Uterus (tissue), 2 donors: Measurements from ENCODE around the gene AGGF1.

ENCODE experiments used
- POLR2A ChIP-seq, 2 donors: fragments of 450-650 bp; IDR thresholded peaks; one replicate each; pipeline ENCODE4 v1.6.1; 2016; ENCODE audit warnings: antibody characterized with exemption in 2 of 2, mild to moderate bottlenecking in 1 of 2, moderate library complexity in 1 of 2
- TF ChIP-seq, protein P1 (sequence below), 4 experiments: fragments of 200-600 bp in 2 of 4; fragments of 450-650 bp in 2 of 4; sonication (generic) in 2 of 4; IDR thresholded peaks; one replicate each; pipeline ENCODE4 v1.5.1; 2016 to 2019; ENCODE audit warnings: antibody characterized with exemption in 4 of 4, mild to moderate bottlenecking in 2 of 4, moderate library complexity in 1 of 4

DNA sequence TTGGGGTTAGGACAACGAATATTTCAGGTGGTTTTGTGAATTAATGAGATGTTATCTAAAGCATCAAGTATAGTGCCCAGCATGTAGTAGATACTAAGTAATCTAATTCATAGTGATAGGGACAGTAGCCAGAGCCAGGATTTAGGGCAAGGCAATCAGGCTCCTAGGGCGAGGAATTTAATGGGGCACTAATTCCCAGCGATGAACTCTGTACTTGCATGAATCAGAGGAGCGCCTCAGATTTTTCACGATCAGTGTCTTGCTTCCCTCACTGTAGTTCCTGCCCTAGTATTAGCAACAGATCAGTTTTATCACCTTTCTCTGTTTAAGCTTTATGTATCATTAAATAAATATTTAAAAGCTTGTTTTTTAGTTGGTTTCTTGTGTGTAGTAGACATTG lies 3.1 kb downstream of the AGGF1 start:
- TF ChIP-seq, protein P1, sequence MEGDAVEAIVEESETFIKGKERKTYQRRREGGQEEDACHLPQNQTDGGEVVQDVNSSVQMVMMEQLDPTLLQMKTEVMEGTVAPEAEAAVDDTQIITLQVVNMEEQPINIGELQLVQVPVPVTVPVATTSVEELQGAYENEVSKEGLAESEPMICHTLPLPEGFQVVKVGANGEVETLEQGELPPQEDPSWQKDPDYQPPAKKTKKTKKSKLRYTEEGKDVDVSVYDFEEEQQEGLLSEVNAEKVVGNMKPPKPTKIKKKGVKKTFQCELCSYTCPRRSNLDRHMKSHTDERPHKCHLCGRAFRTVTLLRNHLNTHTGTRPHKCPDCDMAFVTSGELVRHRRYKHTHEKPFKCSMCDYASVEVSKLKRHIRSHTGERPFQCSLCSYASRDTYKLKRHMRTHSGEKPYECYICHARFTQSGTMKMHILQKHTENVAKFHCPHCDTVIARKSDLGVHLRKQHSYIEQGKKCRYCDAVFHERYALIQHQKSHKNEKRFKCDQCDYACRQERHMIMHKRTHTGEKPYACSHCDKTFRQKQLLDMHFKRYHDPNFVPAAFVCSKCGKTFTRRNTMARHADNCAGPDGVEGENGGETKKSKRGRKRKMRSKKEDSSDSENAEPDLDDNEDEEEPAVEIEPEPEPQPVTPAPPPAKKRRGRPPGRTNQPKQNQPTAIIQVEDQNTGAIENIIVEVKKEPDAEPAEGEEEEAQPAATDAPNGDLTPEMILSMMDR (IDR thresholded peaks at IDR 0.05), result no peak
- no peak for TF ChIP-seq POLR2A (IDR thresholded peaks at IDR 0.05)
